Esophagus muscularis mucosa (tissue), 4 donors: ENCODE results near the gene JADE2. TPM values are rescaled to one million over a fixed set of nuclear protein-coding genes. Genes with fewer than 3 reads are reported as not detected.
"Not testable (repeated sequence)": the region's sequence is repeated elsewhere in the genome, so short reads cannot be mapped to it uniquely, and the experiment has no call there.

ENCODE experiments used
- DNase-seq: peaks from one replicate; pipeline ENCODE4 v3.0.0-alpha.2; 2017; ENCODE audit errors: extremely low spot score
- H3K27ac ChIP-seq, 4 donors: fragments of 200-600 bp; sonication (generic); replicated peaks in 1 of 4; 1 replicate in 3 of 4; 2 replicates in 1 of 4; pipeline ENCODE4 v1.5.1; 2016 to 2019; ENCODE audit warnings: mild to moderate bottlenecking in 1 of 4
- H3K27me3 ChIP-seq, 4 donors: fragments of 200-600 bp; sonication (generic); one replicate each; pipeline versions ENCODE4 v1.5.1 to v1.6.0; 2016 to 2019
- H3K36me3 ChIP-seq, 4 donors: fragments of 200-600 bp; sonication (generic); one replicate each; pipeline ENCODE4 v1.5.1; 2016 to 2019
- H3K4me1 ChIP-seq, 4 donors: fragments of 200-600 bp; sonication (generic); one replicate each; pipeline ENCODE4 v1.5.1; 2016 to 2019
- H3K4me3 ChIP-seq, 4 donors: fragments of 200-600 bp; sonication (generic); 1 replicate in 2 of 4; 2 replicates in 2 of 4; pipeline ENCODE4 v1.5.1; 2016 to 2019; ENCODE audit warnings: mild to moderate bottlenecking in 4 of 4, moderate library complexity in 1 of 4
- H3K9me3 ChIP-seq, 4 donors: fragments of 200-600 bp; sonication (generic); 1 replicate in 3 of 4; 2 replicates in 1 of 4; pipeline ENCODE4 v1.5.1; 2016 to 2019
- CTCF ChIP-seq, 3 experiments: fragments of 200-600 bp in 2 of 3; fragments of 450-650 bp in 1 of 3; sonication (generic) in 2 of 3; IDR thresholded peaks; one replicate each; pipeline ENCODE4 v1.5.1; 2017 to 2019; ENCODE audit warnings: antibody characterized with exemption in 3 of 3, mild to moderate bottlenecking in 2 of 3, moderate library complexity in 1 of 3
- EP300 ChIP-seq: sonication (generic); formaldehyde crosslinking; IDR thresholded peaks from one replicate; pipeline ENCODE4 v1.6.1; 2017; ENCODE audit warnings: antibody characterized with exemption
- POLR2A ChIP-seq: fragments of 450-650 bp; IDR thresholded peaks from one replicate; pipeline ENCODE4 v1.6.1; 2017; ENCODE audit warnings: antibody characterized with exemption, moderate library complexity, mild to moderate bottlenecking, low read depth
- POLR2AphosphoS5 ChIP-seq, 2 donors: sonication (generic); formaldehyde crosslinking; IDR thresholded peaks; one replicate each; pipeline ENCODE4 v1.6.1; 2017; ENCODE audit warnings: antibody characterized with exemption in 2 of 2
- WGBS: methylation state at CpG from one replicate; pipeline ENCODE4 v1.1.5; 2018; 5-methylcytosine and 5-hydroxymethylcytosine counted together
- intact Hi-C: fragments of 100-400 bp; cut with DNase I; formaldehyde crosslinking; loops from one replicate; pipeline ENCODE4 v1.15.1; 2023
- total RNA-seq, 4 donors: library from RNA; depleted of rRNA; stranded (reverse); fragments of >200 nt; gene quantifications; one replicate each; pipeline versions ENCODE4 v1.1.0 to v1.2.1, GENCODE V29; 2016

The JADE2 gene
- total RNA-seq, 4 donors from 2014 or later: 55.5 to 95.5 (median 77.1) TPM

- WGBS: 92% methylated on average over 13 of the region's 13 CpGs
- H3K4me1 ChIP-seq: peaks cover 83 to 96% (median 94%) of the 10 kb centered on the region in 4 donors
- peaks cover 0 to 78% (median 59%) of the 10 kb centered on the region in 4 donors for H3K36me3 ChIP-seq
- no peak overlapping the region for H3K27ac ChIP-seq
- H3K4me3 ChIP-seq: no peak overlapping the region
- intact Hi-C loops: no loop called here
- TF ChIP-seq POLR2AphosphoS5 (IDR thresholded peaks at IDR 0.05) (no peak), EP300 (no peak), POLR2A (no peak), CTCF (IDR thresholded peaks at IDR 0.05) (no peak)
- DNase-seq: no peak
- H3K9me3 ChIP-seq: no peaks in the 10 kb centered on the region
- no peaks in the 10 kb centered on the region for H3K27me3 ChIP-seq
Measured at GRCh38 chr5:134550271-134551214, 25.1 kb downstream of the JADE2 start.

- peaks cover 84 to 90% (median 88%) of the 10 kb centered on the region in 4 donors for H3K4me1 ChIP-seq
Measured at GRCh38 chr5:134551901-134552300, 26.4 kb downstream of the JADE2 start.

GRCh38 chr5:134552301-134552700 lies 26.8 kb downstream of the JADE2 start:
- no peaks in the 10 kb centered on the region for H3K27me3 ChIP-seq
- WGBS: 73% methylated on average over 3 of the region's 3 CpGs
- intact Hi-C loops: no loop called here

More at GRCh38 chr5:134551901-134552300, 26.4 kb downstream of the JADE2 start:
- 94% methylated on average over 5 of the region's 8 CpGs for WGBS
- DNase-seq: no peak
- intact Hi-C loops: no loop called here
- no peak overlapping the region for H3K4me3 ChIP-seq
- H3K27me3 ChIP-seq: no peaks in the 10 kb centered on the region
- peak overlapping the region; percentile 73 to 84 (median 76) for H3K27ac ChIP-seq
- H3K9me3 ChIP-seq: no peaks in the 10 kb centered on the region
- TF ChIP-seq POLR2A: no peak
- peaks cover 0 to 79% (median 60%) of the 10 kb centered on the region in 4 donors for H3K36me3 ChIP-seq

GRCh38 chr5:134552716-134553115 lies 27.2 kb downstream of the JADE2 start:
- WGBS: 91% methylated on average over 7 of the region's 7 CpGs
- H3K4me3 ChIP-seq, DNase-seq, intact Hi-C loops, H3K9me3 ChIP-seq, H3K27me3 ChIP-seq: not testable (repeated sequence)
- Histone ChIP-seq H3K27ac (peak overlapping the region; percentile 60 to 84 (median 76)), H3K4me1 (peaks cover 76 to 81% (median 80%) of the 10 kb centered on the region in 4 donors), H3K36me3 (peaks cover 0 to 76% (median 57%) of the 10 kb centered on the region in 4 donors)

More at GRCh38 chr5:134552301-134552700, 26.8 kb downstream of the JADE2 start:
- H3K4me1 ChIP-seq: peaks cover 80 to 86% (median 84%) of the 10 kb centered on the region in 4 donors
- H3K4me3 ChIP-seq: no peak overlapping the region
- H3K27ac ChIP-seq: peak overlapping the region; percentile 73 to 84 (median 76)
- peaks cover 0 to 79% (median 58%) of the 10 kb centered on the region in 4 donors for H3K36me3 ChIP-seq
- no peaks in the 10 kb centered on the region for H3K9me3 ChIP-seq
- DNase-seq: no peak
- TF ChIP-seq POLR2AphosphoS5 (IDR thresholded peaks at IDR 0.05): peak in 1 of 2 donors; percentile 38
- no peak for TF ChIP-seq POLR2A
- TF ChIP-seq CTCF (IDR thresholded peaks at IDR 0.05): no peak
- TF ChIP-seq EP300: no peak

GRCh38 chr5:134553821-134554267 lies 28.4 kb downstream of the JADE2 start:
- Histone ChIP-seq H3K4me3 (no peak overlapping the region), H3K27ac (peak overlapping the region; percentile 75 to 84 (median 78)), H3K36me3 (peaks cover 0 to 70% (median 54%) of the 10 kb centered on the region in 4 donors), H3K27me3 (no peaks in the 10 kb centered on the region), H3K9me3 (no peaks in the 10 kb centered on the region), H3K4me1 (peaks cover 67 to 71% (median 69%) of the 10 kb centered on the region in 4 donors)
- WGBS: 71% methylated on average over 2 of the region's 6 CpGs
- no peak for DNase-seq
- TF ChIP-seq POLR2AphosphoS5 (IDR thresholded peaks at IDR 0.05): no peak
- TF ChIP-seq POLR2A: no peak
- TF ChIP-seq EP300: no peak
- no peak for TF ChIP-seq CTCF (IDR thresholded peaks at IDR 0.05)
- intact Hi-C loops: no loop called here
